Anterior cingulate cortex (tissue), 58 donors: ENCODE data around the gene GRIFIN.
A peak's percentile ranks its signal among the peaks of the same experiment; 100 is the strongest.

Experiments used
- DNase-seq, 58 donors: peaks; one replicate each; lab custom pipeline; 2025; lab: John Stamatoyannopoulos, UW

GRIFIN gene

GRCh38 chr7:2483494-2483893, 7.3 kb upstream of the GRIFIN start:
- no peak for DNase-seq

- no peak for DNase-seq
Observed at GRCh38 chr7:2482725-2483451, 6.7 kb upstream of the GRIFIN start.

- DNase-seq: no peak
Observed at GRCh38 chr7:2481195-2481594, 5.0 kb upstream of the GRIFIN start.

GRCh38 chr7:2480070-2480408, 3.8 kb upstream of the GRIFIN start:
- DNase-seq: no peak

- no peak for DNase-seq
Observed at GRCh38 chr7:2479276-2480069, 3.3 kb upstream of the GRIFIN start.

- no peak for DNase-seq
Observed at GRCh38 chr7:2478800-2479199, 2.6 kb upstream of the GRIFIN start.

GRCh38 chr7:2478399-2478785, 2.2 kb upstream of the GRIFIN start:
- peak in 7 of 58 donors; percentile 7 to 68 (median 15) for DNase-seq

- DNase-seq: peak in 31 of 58 donors; percentile 5 to 52 (median 25)
Observed at GRCh38 chr7:2477447-2478398, 1.5 kb upstream of the GRIFIN start.

GRCh38 chr7:2476776-2477446, 713 bp upstream of the GRIFIN start:
- DNase-seq: no peak

- DNase-seq: no peak
Observed at GRCh38 chr7:2475678-2476015, 551 bp downstream of the GRIFIN start.

- no peak for DNase-seq
Observed at GRCh38 chr7:2474813-2475677, 1.2 kb downstream of the GRIFIN start.

- no peak for DNase-seq
Observed at GRCh38 chr7:2474224-2474623, 2.0 kb downstream of the GRIFIN start.

GRCh38 chr7:2473496-2474180, 2.6 kb downstream of the GRIFIN start:
- no peak for DNase-seq

- no peak for DNase-seq
Observed at GRCh38 chr7:2472739-2473138, 3.5 kb downstream of the GRIFIN start.

- DNase-seq: no peak
Observed at GRCh38 chr7:2471396-2471795, 4.8 kb downstream of the GRIFIN start.

- DNase-seq: no peak
Observed at GRCh38 chr7:2471022-2471329, 5.2 kb downstream of the GRIFIN start.

- no peak for DNase-seq
Observed at GRCh38 chr7:2470204-2471021, 5.8 kb downstream of the GRIFIN start.
